Muscle of arm (tissue), 12 donors: ENCODE data around the gene CASP12. TPM values are rescaled to one million over a fixed set of nuclear protein-coding genes. Genes with fewer than 3 reads are reported as not detected.

ENCODE experiments used
- DNase-seq: peaks from one replicate; pipeline ENCODE4 v3.0.0-alpha.2; 2013
- polyA plus RNA-seq, 12 donors: library from polyadenylated mRNA; unstranded; fragments of 120-200 nt; gene quantifications; one replicate each; pipeline ENCODE4 v1.2.1, GENCODE V29; 2013; ENCODE audit not compliant: insufficient read length in 12 of 12

The CASP12 gene
- polyA plus RNA-seq, 12 donors, result 0.13 to 0.95 (median 0.31) TPM; not detected in 3

DNA sequence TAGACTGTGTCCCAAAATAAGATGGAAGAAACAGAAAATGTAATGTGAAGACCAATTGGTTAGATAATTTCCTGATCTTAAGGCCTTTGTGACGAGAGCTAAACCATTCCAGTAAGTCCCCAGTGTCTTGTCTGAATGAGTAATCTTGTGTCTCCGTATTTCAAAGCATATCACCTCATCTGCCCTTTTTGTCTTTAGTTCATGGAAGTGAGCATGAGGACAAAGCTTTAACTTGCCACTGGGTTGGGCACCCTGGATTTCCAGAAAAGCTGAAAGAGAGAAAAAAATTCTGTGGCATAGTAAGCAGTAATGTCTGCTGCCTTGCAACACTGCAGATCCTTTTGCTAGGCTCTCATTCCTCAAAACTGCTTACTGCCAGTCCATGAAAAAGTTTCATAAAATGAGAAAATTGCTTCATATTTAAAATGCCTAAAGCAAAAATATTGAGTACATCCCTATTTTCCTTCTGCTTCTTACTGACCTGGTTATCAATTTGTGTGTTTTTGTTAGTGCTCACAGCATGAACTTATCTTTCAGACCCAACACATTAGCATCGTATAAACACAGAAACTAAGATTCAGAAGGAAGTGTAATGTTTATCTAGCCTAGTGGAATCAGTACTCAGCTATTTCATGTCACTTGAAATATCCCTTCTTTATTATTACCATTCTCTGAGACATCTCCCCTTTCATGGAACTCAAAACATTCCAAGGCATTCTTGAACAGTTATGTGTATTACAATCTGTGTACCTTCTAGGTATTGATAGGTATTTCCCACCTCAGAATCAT, 5.3 kb downstream of the CASP12 start:
- DNase-seq, result no peak

DNA sequence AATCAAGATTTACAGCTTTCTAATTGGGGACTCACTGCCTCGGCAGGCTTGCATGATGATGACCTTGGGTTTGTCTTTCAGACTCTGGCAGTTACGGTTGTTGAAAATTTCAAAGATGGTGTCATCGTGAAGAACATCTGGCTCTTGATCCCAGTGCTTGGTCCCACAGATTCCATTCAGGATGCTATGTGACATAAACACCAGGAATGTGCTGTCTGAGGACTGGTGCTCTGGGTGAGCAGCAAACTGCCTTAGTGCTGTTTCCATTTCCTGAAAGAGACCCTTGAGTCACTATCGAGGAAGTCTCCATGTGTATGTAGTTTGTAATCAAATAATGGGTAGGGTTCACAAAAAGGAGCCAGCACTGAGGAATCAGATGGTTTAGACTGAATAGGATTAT, 7.1 kb downstream of the CASP12 start:
- no peak for DNase-seq

DNA sequence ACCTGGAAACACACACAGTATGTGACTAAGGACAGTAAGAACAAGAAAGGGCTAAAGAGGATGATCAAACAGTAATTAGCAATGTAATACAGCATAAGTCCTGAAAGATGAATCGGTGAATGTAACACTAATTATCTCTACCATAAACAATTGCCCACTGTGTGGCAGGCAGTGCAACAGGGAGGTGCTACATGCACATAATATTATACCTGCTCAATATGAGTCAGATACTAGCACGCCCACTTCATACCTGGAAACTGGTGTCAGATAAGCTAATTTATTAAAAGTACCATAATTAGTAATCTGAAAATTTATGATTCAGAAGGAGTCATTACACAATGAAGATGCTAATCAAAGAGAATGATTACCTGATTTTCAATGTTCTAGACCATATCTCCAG, 14.9 kb downstream of the CASP12 start:
- no peak for DNase-seq

DNA sequence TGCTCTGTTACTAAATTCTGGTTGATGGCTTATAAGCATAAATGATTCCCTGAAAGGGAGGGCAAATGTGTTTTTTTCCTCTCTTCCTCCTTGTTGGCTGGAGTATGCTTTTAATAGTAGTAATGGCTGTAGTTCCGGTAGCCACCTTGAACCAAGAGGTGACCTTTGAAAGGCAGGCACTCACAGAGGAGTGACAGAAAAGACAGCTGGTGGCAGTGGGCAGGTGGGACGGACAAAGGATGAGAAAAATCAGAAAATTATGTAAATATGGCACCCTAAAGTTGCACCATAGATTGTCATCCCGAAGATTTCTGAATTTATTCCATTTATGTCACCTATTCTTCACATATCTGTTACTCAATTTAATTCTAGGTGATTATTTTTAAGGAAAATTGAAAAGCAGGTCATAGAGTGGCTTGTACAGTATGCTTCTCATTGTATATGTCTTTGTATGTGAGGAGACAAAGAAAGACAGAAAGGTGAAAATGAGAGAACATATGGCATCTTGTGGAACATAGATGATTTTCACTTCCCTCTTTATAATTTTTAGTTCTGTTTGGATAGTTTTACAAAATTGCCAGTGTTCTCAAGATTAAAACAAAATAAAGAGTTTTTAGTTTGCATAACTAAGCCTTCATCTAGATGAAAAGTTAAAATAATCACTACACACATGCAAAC, 17.0 kb downstream of the CASP12 start:
- DNase-seq, result no peak

DNA sequence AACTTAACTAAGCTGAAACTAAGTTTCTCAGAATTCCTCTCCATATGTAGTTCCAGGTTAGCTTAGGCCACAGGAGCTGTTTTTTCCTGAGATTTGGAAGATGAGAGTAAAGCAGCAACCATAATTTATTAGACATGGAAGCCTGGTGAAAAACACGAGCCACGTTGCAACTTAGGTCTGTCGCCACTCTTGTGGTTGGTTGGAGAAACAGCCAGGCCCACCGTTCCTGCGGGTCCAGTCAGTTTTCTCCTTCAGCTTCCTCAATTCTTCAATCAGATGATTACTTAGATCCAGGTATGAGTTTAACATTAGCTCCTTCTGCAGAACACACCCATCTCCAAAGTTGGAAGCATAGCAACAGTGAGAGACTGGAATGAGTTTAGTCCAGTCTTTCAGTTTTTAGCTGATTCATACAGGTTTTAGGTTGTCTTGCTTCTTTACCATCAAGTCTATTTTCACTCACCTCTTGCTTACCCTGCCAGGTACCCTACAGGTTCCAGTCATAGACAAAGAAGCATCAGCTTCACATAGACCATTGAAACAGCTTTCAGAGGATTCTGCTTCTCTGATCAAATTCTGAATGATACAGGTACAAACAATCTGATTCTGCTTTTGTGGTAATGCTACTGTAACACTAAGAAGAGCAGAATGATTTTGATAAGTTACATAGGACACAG, 18.6 kb downstream of the CASP12 start:
- no peak for DNase-seq

DNA sequence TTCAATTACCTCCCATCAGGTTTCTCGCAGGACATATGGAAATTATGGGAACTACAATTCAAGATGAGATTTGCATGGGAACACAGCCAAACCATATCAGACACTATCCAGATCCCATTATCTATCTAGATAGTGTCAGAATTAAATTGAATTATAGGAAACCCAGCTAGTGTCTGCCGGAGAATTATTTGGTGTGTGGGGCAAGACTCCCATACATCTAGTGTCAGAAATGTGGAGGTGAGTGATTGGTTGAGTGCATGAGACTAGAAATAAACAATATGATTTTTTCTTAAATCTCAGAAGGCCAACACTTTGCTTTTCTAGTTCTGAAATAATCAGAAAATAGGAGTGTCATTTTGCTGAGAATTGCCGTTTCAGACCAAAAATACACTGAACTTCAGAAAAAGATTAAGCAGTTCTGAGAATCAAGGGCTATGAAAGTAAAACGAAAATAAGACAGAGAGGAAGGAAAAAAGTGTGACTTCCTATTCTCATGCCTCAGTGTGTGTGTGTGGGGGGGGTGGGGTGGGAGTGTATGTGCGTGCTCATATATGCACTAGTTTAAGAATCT, 21.3 kb downstream of the CASP12 start:
- DNase-seq, result no peak

DNA sequence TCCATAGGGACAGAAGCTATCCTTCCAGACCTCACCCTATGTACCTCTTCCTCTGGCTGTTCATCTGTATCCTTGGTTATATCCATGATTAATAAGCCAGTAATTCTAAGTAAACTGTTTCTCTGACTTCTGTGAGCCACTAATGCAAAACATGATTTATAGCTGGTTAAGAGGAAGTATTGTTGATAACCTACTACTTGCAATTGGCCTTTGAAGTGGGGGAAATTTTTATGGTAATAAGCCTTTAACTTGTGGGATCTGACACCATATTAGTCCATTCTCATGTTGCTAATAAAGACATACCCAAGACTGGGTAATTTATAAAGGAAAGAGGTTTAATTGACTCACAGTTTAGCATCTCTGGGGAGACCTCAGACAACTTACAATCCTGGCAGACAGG, 21.9 kb downstream of the CASP12 start:
- DNase-seq, result no peak

DNA sequence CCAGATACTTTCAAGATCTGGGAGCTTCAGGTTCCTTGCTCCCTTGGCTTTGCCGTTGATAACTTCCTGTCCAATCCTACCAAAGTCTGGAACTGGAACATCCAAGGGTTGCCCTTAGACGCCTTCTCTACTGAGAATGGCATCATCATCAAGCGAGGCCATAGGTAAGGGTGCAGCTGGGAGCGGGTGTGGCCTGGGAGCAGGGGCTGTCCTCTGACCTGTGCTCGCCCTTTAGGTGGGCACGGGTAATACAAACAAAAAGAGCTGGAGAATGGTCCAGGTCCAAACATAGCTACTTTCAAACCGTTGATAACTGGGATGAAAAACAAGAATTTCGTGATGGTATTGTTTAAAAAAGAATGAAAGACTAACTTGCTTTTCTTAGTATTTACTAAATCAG, 25.0 kb downstream of the CASP12 start:
- no peak for DNase-seq

DNA sequence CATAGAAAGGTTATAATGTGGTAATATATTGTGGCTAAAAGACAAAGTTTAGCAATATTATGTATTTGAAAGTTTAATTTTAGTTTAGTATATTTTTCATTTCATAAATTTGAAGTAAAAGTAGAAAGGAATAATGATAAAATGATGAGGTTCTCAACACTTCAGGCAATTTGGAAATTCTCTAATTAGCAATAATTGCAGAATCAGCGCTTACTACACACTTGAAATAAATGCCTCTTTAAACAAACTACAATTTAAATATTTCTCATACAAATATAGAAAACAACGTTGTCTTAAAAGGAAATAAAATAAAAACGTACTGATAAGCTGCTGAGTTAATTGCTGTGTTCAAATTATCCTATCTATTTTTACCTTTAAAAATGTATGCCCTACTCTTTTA, 25.9 kb downstream of the CASP12 start:
- DNase-seq, result no peak

DNA sequence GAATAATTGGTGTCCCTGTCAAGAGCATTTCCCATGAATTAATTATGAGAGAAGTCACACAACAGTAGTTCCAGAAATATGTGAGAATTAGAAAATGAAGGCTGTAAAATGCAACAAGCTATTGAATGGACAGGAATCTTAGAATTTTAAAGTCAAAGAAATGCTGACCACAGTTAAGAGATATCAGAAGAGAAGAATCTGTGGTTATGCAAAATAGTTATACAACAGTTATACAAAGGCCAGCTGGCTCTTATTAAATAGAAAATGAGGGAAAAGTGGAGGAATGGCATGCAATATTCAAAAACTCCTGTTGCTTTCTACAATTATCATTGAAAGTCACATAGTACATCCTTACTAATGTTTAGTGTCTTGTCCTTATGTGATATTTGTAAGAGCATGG, 27.4 kb downstream of the CASP12 start:
- no peak for DNase-seq

DNA sequence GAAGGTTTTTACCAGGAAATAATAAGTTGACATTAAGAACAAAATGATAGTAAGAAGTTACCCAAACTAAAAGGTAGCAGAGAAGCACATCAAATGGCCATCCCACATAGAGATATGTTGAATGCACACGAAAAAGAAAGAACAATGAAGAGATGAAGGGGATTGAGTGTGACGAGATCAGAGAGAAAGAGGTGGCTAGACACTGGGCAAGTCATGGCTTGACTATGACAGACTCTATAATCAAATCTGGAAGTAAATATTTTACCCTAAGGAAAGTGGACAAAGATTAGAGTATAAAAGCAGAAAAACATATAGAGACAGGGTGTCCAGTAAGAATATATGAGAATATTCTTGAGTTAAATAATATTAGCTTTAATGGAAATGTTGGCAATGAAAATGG, 31.4 kb downstream of the CASP12 start:
- DNase-seq, result no peak

DNA sequence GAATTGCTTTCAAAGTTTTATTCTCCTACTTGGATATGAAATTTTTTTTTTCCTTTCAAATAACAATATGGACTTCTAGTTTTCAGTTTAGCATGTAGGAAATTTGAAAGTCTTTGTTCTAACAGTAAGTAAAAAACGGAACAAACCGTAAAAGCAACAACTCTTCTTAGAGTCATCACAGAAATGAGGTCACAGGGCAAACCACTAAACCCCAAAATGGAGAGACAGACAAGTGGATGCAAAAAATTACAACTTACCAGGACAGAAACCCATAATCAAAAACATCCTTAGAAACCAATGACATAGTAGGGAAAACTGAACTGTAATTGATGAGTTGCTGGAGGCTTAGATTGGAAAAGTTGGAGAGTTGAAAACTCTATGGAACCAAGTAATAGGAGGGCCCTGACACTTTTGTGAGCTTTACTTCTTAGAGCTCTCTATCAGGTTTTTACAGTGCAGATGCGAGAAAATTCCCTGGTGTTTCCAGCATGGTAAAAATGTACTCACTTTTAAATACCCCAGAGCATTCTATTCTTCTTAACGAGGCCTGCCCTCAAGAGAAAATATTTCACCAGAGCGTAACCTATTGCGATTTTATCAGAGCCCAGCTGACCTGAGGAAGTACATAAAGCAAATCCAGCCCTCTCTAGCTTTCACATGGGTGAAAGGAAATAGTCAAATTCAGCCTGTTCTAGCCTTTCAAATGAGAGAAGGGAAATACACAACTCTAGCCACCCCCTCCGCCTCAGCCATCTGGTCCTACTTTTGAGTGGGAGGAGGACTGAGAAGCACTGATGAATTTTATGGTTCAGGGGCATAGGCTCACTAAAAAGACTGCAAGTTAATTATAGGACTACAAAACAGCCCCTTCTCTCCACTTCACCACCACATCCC, 39.1 kb downstream of the CASP12 start:
- DNase-seq, result no peak

DNA sequence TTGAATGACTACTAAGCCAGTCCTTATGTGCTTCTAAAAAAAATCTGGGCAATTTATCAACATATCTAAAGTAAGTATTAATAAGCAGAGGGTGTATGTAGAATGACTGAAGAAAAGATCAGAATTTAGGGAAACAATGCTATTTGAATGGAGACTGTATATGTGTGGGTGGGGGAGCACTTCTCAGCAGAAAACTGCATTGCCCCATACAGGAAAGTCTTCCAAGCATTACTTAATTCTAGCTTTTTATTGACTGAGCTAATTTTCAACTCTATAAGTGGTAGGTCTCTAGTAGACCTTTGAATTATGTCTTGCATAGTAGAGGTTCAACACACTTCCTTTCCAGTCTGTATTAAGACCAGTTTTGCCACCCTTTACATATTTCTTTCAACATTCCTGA, 41.7 kb downstream of the CASP12 start:
- no peak for DNase-seq

DNA sequence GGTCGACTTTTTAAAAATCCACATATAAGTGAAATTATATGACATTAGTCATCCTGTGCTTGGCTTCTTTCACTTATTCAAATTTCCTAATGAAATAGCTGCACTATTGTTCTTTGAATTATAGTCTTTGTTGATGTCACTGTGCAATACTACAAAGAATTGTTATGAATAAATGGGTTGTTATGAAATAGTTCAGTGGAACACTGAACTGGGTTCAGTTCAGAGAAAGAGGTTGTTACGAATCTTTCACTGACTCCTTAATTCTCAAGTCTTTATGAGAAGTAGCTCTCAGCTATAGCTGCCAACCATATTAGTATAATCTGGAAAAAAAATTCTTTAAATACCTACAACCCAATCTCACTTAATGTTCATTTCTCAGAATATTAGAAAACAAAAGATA, 42.3 kb downstream of the CASP12 start:
- no peak for DNase-seq

DNA sequence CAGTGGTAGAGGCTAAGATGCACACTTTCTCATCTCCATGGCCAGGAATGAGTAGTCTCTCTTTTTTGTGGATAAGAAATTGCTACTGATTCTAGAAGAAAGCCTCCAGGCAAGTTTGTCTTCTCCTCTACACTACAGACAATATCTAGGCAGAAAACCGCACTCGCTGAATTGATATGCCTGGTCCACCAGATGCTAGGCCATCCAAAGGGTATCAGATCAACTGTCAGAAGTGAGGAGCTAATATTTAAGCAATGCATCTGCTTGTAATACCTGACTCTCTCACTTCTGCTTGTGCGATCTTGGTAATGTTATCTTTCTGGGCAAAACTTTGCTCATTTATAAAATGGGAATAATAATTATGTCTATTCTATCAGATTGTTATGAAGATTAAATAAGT, 45.0 kb downstream of the CASP12 start:
- DNase-seq, result no peak

DNA sequence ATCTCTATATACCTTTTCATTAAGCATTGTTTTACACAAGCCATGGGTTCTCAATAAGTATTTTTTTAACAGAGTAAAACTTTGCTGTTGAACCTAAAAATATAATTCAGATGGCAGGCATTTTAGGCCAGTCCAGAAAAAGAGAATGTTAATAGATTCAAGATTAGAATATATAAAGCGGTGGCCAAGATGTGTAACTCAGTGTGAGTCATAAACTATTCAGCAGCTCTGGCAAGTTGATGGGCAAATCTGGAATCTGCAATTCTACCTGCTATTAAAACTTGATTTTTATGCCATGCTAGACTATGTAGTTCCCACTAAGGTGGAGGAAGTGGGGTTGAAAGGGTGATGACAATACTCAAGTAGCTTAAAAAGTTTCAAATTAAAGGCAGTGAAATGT, 45.4 kb downstream of the CASP12 start:
- DNase-seq, result no peak

DNA sequence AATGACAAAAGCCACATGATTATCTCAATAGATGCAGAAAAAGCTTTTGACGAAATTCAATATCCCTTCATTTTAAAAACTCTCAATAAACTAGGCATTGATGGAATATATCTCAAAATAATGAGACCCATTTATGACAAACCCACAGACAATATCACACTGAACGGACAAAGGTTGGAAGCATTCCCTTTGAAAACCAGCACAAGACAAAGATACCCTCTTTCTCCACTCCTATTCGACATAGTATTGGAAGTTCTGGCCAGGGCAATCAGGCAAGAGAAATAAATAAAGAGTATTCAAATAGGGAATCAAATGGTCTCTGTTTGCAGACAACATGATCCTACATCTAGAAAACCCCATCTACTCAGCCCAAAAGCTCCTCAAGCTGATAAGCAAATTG, 52.0 kb downstream of the CASP12 start:
- DNase-seq, result no peak

DNA sequence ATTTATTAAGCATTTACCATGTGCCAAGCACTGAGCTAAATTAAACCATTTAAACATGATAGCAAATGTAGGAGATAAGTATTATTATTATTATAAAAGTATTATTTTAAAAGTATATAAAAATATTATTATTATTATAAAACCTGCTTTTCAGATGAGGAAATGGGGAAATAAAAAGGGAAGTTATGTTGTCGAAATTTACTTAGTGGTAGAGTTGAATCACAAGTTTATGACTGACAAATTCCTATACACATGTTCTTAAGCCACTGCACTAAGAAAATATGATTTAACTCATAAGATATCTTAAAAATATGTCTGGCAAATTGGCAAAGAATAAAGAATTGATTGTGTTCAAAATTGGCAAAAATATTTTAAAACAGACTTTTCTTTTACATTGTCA, 53.8 kb downstream of the CASP12 start:
- no peak for DNase-seq

DNA sequence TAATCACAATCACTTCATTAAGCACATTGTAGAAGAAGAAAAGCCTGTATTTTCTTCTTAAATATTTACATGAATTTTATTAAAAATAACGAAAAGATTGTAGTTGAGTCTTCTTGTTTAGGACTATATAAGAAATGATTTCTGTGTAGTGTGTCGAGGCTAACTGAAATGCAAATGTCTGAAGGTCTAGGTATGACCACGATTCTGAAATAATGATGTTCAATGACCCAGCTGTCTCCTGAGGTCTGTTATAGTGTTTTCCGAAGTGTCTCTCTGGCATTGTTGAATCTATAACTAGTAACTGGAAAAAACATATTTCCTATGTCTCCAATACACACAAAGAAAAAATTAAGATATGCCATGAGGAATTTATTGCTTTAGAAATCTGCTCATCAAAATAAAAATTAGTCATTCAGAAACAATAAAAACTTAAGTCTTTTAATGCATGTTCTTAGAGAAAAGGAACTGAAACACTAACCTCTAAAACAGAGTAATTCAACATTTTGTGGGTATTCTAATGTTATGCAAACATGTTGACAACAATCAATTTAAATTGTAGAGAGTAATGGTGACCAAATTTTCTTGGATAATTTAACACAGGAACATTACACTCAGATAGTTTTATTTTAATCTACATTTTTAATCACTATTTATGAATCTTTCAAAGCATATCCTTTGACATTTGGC, 55.0 kb downstream of the CASP12 start:
- DNase-seq, result no peak

DNA sequence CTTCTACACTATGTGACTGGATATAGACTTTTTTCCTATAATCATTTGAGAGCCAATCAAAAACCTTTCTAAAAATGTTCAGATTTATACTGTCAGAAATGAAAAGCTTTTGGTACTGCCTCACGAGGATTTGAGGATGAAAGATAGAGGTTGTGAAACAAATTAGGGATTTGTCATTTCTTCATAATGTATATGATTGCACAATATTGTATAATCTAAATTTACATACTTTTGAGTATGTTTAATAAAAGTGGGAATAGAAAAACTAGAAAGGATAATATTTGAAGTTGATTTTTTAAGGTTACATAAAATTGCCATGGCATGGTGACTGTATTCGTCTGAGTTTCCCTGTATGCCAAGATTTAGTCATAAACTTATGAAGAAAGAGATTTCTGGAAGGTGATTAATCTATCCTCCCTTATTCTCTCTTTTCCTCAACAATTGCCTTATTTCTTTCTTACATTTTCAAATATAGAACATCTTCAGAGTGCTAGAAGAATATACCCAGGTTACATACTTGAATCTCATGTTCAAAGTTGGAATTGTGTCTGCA, 56.2 kb downstream of the CASP12 start:
- DNase-seq, result no peak

DNA sequence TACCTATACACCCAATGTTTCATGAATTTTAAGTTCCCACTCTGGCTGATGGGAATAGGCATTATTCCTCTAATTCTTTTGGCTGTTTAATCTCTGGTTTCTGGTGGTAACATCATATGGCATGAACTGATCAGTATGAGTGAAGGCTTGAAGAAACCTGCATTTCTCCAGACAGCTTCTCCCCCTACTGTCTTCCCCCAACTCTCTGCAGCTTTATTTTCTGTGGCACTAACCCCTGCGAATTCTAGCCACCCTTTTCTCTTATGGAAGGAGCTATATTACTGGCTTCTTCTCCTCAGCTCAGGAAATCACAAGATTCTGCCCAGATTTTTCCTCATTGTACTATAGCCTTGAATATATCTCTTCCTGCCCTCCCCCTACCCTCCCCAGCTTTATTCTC, 57.1 kb downstream of the CASP12 start:
- no peak for DNase-seq
